Skin epidermis (tissue), 12 donors: ENCODE measurements around the gene RHOH.
"Not testable (repeated sequence)": the region's sequence is repeated elsewhere in the genome, so short reads cannot be mapped to it uniquely, and the experiment has no call there.

Source experiments
- H3K27ac ChIP-seq, 21 experiments: fragments of 200-600 bp; sonication (generic) in 11 of 21; one replicate each; pipeline ENCODE4 v1.5.0; 2020; ENCODE audit warnings: mild to moderate bottlenecking in 3 of 21, inconsistent platforms in 2 of 21, moderate library complexity in 2 of 21
- H3K4me3 ChIP-seq, 7 experiments: fragments of 200-600 bp; sonication (generic) in 2 of 7; one replicate each; pipeline ENCODE4 v1.5.0; 2020; ENCODE audit warnings: inconsistent platforms in 2 of 7, mild to moderate bottlenecking in 2 of 7, moderate library complexity in 1 of 7

RHOH gene, protein sequence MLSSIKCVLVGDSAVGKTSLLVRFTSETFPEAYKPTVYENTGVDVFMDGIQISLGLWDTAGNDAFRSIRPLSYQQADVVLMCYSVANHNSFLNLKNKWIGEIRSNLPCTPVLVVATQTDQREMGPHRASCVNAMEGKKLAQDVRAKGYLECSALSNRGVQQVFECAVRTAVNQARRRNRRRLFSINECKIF

DNA sequence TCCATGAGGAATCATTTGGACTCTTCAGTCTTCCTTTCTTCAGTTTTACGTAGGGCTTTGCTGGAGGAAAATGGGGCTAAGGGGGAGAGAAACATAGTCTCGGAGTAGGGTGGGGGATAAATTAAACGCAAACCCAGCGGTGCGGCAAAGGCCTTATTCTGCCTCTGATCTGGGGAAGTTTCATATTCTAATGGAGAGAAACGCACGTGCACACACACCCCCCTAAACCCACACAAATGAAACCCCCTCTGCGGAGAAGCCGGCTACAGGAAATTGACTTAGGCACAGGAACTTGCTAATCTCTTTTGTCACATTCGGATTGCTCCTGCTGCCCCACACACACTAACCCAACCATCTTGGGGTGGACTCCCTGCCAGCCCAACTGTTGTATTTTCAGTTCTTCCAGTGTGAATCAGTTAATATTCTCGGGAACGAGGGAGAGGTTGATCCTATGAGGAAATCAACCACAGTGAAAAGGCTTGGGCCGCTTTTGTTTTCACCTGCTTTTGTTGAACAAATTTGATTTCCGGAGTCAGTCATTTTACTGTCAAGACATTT is at the start of gene RHOH:
Gene RHOH (plus strand): TSS at position 308 of the 558 bp plus-strand sequence. CDS start 46,356 bp downstream, outside the sequence.
- Histone ChIP-seq H3K27ac (peak within 1 kb of the TSS in 18 of 21 experiments; percentile 24 to 93 (median 71)), H3K4me3 (peak within 1 kb of the TSS; percentile 20 to 38 (median 30))

DNA sequence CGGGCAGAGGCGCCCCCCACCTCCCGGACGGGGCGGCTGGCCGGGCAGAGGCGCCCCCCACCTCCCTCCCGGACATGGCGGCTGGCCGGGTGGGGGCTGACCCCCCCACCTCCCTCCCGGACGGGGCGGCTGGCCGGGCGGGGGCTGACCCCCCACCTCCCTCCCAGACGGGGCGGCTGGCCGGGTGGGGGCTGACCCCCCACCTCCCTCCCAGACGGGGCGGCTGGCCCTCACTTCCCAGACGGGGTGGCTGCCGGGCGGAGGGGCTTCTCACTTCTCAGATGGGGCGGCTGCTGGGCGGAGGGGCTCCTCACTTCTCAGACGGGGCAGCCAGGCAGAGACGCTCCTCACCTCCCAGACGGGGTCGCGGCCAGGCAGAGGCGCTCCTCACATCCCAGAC is 49.3 kb upstream of the RHOH start:
- H3K27ac ChIP-seq, H3K4me3 ChIP-seq: not testable (repeated sequence)

DNA sequence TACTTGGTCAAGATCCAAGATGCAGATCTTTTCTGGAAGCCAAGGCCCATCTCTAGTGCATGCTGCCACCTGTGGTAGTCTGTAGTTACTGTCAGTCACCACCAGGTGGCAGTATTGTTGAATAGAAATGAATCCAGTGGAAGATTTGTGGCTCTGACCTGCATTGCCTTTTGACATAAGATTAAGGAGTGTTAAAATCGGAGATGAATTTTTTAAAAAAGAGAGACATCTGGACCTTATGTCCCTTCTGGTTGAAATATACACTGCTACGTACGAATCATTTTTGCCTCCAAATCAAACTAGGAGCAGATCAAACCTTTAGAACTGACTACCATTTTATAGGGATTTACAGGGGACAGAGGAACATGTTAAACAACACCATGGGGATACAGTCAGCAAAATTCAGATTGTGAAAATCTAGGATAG is 46.9 kb upstream of the RHOH start:
- H3K27ac ChIP-seq: no peak overlapping the region
- no peak overlapping the region for H3K4me3 ChIP-seq

DNA sequence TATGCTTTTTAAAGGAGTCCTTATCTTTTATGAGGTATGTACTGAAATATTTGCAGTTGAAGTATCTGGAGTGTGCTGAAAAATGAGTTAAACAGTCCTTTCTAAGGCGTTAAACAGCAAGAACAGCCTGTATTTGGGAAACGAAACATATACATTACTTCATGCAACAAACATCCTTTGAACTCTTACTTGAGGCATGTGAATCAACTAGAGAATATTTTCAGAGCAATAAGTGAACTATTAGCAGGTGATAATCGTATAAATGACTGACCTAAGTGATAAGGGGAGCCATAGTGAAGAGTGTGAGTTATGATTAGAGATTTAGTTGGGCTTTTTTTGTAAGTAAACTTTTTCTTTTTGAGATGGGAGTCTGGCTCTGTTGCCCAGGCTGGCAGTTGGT is 45.9 kb upstream of the RHOH start:
- Histone ChIP-seq H3K27ac (no peak overlapping the region), H3K4me3 (no peak overlapping the region)

DNA sequence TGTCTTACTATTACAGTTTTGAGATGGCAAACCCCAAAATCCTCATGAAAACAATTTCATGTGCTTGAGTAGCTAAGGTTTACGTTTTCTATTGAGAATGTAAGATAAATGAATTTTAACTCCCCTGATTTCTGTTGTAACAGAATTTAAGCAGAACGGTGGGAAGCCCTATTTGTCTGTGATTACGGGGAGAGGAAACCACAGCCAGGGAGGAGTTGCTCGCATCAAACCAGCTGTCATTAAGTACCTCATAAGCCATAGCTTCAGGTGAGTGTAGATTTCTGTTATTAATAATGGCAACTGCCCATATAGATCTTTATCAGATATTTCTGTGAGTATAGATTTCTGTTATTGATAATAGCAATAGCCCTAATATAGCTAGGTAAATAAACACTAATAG is 44.2 kb upstream of the RHOH start:
- Histone ChIP-seq H3K4me3 (no peak overlapping the region), H3K27ac (no peak overlapping the region)

DNA sequence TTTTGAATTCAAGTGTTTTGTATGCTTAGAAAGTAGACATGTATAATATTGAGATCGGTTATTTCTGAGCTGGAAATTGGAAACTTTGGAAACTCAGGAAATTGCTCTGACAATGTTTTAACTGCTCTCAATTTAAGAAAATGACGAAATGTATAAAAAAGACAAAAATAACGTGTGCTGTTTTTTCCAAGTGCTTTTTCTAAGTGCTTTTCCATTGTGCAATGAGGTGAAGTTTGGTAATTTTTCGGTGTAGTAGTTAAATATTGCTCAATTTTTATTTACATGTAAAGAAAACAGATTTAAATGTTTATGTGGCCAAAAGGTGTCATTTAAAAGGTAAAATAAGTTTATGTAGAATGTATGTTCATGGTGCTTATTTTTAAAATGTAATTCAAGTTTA is 39.4 kb upstream of the RHOH start:
- Histone ChIP-seq H3K27ac (no peak overlapping the region), H3K4me3 (no peak overlapping the region)

DNA sequence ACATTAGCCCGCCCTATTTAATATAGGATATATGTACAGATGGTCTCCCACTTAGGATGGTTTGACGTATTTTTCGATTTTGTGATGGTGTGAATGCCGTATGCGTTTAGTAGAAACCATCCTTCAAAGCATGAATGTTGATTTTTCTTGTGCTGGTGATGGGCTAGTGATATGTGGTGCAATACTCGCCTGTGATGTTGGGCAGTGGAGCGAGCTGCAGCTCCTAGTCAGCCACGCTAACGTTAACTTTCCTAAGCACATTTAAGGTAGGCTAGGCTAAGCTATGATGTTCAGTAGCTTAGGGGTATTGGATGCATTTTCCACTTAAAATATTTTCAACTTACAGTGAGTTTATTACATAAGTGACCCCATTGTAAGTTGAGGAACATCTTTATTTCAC is 36.6 kb upstream of the RHOH start:
- no peak overlapping the region for H3K27ac ChIP-seq
- H3K4me3 ChIP-seq: no peak overlapping the region

DNA sequence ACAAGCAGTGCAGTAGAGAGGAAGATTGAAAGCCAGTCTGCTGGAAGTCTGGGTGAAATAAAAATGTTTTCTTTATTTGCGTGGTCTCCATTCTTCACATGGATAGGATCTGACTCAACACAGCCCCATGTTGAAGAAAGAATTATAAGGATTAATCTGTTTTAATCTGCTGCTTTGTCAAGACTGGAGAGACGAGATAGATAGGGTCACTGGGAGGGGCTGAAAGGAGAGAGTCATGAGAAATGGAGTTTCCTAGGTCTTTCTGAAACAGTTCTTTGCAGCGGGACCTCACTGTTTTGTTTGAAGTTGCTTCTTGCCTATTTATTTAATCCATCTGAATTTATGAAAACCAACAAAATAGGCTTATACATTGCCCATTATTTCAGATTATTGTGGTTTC is 32.4 kb upstream of the RHOH start:
- no peak overlapping the region for H3K27ac ChIP-seq

DNA sequence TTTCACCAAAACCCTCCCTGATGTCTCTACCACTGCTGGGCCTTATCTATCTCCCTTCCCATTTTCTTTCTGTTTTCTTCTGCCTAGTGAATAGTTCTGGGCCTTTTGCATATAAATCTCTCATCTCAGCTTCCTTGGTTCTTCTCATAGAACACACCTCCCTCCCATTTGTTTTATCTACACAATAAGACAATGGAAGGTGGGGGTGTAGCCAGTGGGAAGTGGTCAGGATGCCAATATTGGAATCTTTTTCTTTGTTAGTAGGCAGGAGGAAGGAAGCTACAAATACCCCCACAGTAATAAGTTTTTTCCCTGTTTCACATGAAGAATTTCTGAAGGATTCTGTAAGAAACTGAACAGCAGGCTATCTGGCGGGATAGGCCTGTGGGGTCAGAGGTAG is 30.9 kb upstream of the RHOH start:
- no peak overlapping the region for H3K4me3 ChIP-seq
- H3K27ac ChIP-seq: no peak overlapping the region

More for the DNA sequence above, 32.4 kb upstream of the RHOH start:
- H3K4me3 ChIP-seq: no peak overlapping the region

DNA sequence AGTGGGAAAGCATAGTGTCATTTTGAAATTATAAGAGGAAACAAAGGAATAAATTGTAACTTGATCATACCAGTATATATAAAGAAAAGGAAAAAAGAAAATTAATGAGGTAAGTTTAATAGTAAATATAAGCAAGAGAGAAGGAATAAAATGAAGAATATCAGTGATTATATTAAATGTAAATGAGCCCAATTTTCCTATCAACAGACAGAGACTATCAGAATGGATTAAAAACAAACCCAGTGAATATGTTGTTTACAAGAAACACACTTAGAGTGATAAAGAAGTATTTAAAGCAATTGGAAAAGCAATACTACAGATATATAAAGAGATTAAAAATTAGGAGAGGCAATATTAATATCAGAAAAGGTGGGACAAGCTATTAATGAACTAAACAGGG is 28.8 kb upstream of the RHOH start:
- H3K27ac ChIP-seq: no peak overlapping the region
- no peak overlapping the region for H3K4me3 ChIP-seq

DNA sequence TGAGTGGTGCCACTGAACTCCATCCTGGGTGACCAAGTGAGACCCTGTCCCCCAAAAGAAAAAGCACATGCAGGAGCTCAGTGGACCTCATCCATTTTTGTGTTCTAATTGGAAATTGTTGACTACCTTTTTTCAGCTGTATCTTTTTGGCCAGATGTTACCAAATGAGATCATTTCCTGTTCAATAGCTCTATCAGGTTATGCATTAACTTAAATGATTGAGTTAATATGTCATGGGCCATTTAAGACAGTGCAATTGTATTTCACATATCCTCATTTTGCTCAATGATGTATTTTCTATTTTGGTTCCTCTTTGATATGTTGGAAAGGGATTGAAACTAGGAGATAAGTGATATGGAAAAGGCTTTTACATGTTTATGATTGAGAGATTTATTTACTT is 26.2 kb upstream of the RHOH start:
- H3K4me3 ChIP-seq: no peak overlapping the region
- H3K27ac ChIP-seq: no peak overlapping the region

DNA sequence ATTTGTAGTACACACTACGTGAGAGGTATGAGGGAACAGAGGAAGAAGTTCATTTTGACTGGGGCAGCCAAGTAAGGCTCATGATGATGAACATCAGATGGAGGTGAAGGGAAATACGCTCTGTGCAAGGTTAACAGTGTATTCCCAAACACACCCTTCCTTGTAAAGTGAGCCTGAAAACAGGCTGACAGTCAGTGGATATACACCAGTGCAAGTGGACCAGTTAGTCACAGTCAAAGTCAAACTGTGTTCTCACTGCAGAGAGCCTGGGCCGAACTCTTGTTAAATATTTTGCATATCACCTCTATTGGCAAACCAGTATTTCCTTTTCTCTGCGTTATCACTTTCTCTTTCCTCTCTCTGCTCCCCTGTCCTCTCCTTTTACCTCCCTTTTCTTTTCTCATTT is 23.4 kb upstream of the RHOH start:
- Histone ChIP-seq H3K4me3 (no peak overlapping the region), H3K27ac (peak overlapping the region in 1 of 21 experiments; percentile 39)

DNA sequence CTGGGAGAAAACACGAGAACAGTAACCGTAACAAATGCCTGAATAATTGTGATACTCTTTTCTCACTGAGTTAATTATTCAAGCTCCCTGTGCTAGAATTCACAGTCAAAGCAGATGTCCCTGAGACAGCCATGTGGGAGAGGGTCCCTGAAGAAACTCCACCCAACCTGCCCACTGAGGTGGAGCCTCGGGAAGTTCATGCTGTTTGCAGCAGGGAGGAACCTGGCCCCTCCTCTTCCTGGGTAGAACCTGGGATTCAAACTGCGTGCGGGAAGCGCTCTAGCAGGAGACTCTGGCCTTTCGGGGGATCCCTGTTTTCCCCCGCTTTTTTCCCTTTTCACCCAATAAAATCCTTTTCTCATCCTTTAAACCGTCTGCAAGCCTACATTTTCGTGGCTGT is 20.2 kb upstream of the RHOH start:
- Histone ChIP-seq H3K4me3 (no peak overlapping the region), H3K27ac (no peak overlapping the region)

DNA sequence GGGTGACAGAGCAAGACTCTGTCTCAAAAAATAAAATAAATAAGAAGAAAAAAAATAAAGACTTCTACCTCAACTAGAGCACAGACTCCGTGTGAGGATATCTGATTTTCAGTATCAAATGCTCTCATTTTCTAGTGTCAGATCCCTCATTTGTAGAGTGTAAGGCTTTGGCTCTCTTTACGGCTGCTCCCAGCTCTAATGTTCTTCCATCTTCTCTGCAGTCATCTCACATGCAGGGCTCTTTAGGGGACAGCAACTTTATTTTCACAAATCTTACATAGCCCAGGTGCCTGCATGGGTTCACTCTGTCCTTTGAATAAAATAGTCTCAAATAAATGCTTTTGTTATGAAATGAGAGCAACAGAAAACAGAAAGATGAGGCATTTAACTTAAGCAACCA is 19.2 kb upstream of the RHOH start:
- Histone ChIP-seq H3K27ac (no peak overlapping the region), H3K4me3 (no peak overlapping the region)

DNA sequence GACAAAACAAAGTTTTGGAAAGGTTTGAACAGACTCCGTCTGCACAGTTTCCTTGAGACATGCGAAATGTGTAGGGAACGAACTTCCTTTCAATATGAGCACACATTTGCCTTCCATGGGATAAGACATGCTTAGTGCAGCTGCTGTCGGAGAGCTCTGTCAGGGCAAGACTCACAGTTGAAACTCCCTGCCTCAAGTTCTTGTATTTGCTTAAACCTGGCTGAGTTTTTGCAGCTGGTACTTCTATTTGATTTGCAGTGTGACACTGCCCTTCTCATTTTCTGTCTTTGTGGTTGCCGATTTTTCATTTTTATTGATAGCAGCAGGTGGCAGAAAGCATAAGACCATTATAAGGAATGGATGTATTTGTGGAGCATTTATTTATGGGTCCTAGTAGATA is 18.2 kb upstream of the RHOH start:
- Histone ChIP-seq H3K4me3 (no peak overlapping the region), H3K27ac (no peak overlapping the region)

DNA sequence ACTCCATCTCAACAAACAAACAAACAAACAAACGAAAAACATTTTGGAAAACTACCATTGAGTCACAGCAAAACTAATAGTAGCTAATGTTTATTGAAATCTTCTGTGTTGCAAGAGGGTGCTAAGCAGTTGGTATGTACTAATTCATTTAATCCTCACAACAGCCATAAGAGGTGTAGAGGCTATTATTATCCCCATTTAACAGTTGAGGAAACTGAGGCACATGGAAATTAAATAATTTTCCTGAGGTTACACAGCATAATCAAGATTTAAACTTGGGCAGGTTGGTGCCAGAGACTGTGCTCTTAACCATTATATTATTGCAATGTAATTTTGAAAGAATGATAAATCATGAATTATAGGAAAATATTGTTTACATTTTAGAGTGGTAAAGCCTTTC is 17.5 kb upstream of the RHOH start:
- Histone ChIP-seq H3K27ac (no peak overlapping the region), H3K4me3 (no peak overlapping the region)

DNA sequence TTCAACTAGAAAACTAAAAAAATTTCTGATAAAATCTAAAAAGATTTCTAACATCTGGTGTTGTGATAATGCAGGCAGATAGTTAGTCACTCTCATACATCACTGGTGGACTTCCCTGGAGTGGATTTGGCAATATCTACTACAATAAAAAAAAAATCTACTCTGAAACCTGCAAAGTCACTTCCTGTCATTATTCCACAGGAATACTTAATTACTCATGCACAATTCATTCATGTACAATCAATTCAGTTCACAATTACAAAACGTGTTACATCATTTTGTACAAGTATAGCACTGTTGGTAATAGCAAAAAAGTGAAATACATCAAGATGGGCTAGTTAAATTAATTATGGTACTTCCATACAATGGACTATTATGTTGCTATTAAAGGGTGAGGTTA is 16.5 kb upstream of the RHOH start:
- Histone ChIP-seq H3K4me3 (no peak overlapping the region), H3K27ac (no peak overlapping the region)

DNA sequence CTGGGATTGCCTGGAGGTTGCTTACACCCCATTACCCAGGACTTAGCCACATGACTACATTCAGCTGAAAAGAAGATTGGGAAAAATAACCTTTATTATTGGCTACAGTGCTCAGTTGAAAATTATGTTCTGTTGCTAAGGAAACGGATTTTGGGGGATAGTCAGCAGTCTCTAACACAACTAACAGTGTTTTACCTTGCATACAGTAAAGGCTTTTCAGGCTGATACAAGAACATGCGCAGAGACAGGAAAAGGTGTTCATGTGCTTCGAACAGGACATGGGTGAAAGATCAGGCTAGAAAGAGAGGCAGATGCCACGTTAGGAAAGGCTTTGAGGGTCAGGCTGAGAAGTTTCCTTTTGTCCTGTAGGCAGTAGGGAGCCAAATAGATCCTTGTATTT is 14.8 kb upstream of the RHOH start:
- Histone ChIP-seq H3K4me3 (no peak overlapping the region), H3K27ac (no peak overlapping the region)

DNA sequence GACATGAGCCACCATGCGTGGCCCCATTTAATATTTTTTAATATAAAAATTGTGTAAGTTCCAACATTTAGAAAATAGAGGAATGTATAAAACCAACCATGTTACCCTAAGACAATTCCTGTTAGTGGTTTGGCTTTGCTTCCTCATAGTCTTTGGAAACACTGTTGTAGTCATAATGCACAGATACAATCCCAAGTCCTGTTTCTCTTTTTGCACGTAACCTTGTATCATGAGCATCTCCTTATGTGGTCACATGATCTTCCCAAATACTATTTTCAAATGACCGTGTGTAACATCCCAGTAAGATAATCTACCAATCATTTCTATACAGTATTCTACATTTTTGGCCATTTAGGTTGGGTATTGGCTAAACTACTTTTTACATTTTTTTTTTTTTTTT is 13.9 kb upstream of the RHOH start:
- H3K4me3 ChIP-seq: no peak overlapping the region
- H3K27ac ChIP-seq: no peak overlapping the region

DNA sequence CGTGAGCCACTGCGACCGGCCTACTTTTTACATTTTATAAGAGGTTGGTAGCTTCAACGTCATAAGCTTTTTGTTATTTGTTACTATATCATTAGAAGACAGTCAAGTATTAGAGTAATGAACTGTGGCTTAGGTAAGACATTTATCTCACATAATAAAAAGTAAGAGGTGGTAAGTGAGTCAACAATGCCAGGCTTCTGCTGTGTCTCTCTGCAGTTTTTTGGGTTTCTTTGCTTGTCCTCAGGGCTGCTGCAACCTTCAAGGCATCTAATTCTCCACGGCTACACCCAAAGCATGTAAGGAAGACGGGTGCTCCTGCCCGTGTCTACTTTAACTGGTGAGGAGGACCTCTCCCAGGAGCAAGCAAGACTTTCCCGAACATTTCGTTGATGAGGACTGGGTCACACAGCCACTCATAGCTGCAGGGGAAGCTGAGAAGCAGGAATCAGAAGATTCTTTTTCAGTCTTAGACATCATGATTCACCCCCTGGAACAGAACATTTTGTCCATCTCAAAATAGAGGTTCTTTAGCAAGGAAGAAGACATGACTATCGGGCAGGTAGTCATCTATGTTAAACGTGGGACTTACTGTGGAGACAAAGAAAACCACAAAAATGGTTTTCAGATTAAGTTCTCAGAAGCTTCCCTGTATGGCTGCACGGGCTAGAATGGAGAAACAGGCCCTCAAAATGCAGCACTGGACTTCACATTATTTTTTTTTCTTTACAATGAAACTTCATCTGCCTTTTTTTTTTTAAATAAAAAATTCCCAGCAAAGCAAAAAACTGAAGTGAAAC is 13.0 kb upstream of the RHOH start:
- no peak overlapping the region for H3K4me3 ChIP-seq
- peak overlapping the region in 2 of 21 experiments; percentile 10 to 54 for H3K27ac ChIP-seq
